ENCODE data around the gene DNAJC30. TPM values are rescaled to one million over a fixed set of nuclear protein-coding genes. Genes with fewer than 3 reads are reported as not detected.

Gene DNAJC30
- total RNA-seq, 2 experiments from 2014 or later, result 7.7 to 8.3 TPM

DNA sequence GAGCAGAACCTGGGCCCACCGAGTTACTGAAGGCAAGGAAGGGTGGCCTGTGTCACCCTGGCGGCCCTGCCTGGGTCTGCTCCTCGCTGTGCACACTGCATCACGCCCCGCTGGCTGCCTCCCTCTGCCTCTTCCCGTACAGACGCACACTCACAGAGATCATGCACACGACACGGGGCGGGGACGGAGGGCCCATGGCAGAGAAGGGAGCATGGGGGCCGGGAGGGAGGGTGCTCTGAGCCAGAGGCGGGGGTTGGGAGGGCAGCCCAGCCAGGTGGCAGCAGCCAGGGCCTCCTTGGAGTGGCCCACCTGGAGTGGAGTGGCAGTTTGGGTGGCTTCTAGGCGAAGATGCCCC, 16.8 kb upstream of the DNAJC30 start:
- POLR2A ChIA-PET, result no interaction called here
- DNase-seq (no peak), ATAC-seq (no peak)
- no peaks in the 10 kb centered on the region for H3K9me3 Mint-ChIP-seq (ENCODE audit: insufficient read depth)
- H3K27me3 Mint-ChIP-seq (ENCODE audit: low read depth), result no peaks in the 10 kb centered on the region
- H3K27ac Mint-ChIP-seq, result no peak overlapping the region
- H3K4me1 Mint-ChIP-seq (ENCODE audit: low read depth), result no peaks in the 10 kb centered on the region
- H3K4me3 Mint-ChIP-seq, result no peak overlapping the region
- H3K36me3 Mint-ChIP-seq (ENCODE audit: low read depth), result peaks cover 34% of the 10 kb centered on the region
- CTCF ChIA-PET, result interaction anchor here (0.9 kb wide), 1 partner anchor 9 kb away, joined by 4 read pairs; no protein-coding TSS in a partner anchor

GRCh38 chr7:73699370-73700068, 16.3 kb upstream of the DNAJC30 start:
- ATAC-seq (no peak), DNase-seq (no peak)
- ChIA-PET CTCF (no interaction called here), POLR2A (no interaction called here)
- Mint-ChIP-seq H3K36me3 (ENCODE audit: low read depth) (peaks cover 36% of the 10 kb centered on the region), H3K9me3 (ENCODE audit: insufficient read depth) (no peaks in the 10 kb centered on the region), H3K4me3 (no peak overlapping the region), H3K4me1 (ENCODE audit: low read depth) (no peaks in the 10 kb centered on the region), H3K27me3 (ENCODE audit: low read depth) (no peaks in the 10 kb centered on the region), H3K27ac (no peak overlapping the region)

DNA sequence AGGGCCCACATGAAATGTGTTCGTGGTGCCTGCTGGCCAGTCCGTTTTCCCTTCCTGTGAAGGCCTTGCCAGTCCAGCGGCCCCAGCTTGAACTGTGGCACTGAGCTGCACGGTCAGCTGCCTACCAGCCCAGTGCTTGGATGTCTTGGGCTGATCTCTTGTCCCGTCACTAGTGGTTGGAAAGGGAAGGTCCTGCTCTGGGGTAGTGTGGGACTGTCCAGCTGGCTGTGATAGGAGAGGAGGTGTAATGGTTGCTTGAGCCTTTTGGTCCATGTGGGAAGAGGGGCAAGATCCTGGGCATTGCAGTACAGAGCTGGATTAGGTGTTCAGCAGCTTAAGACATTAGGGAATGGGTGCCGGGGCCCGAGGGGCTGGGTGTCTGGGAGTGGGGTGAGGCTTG, 15.2 kb upstream of the DNAJC30 start:
- no peaks in the 10 kb centered on the region for H3K27me3 Mint-ChIP-seq (ENCODE audit: low read depth)
- peak overlapping the region; percentile 57 for H3K27ac Mint-ChIP-seq
- H3K4me3 Mint-ChIP-seq, result no peak overlapping the region
- ATAC-seq, result no peak
- no peaks in the 10 kb centered on the region for H3K9me3 Mint-ChIP-seq (ENCODE audit: insufficient read depth)
- ChIA-PET CTCF (no interaction called here), POLR2A (no interaction called here)
- H3K4me1 Mint-ChIP-seq (ENCODE audit: low read depth), result no peaks in the 10 kb centered on the region
- H3K36me3 Mint-ChIP-seq (ENCODE audit: low read depth), result peaks cover 40% of the 10 kb centered on the region
- DNase-seq, result no peak

- CTCF ChIA-PET, result interaction anchor here (1.1 to 1.3 kb wide), 2 partner anchors 29 to 89 kb away, joined by 3 to 5 read pairs; no protein-coding TSS in a partner anchor
- Mint-ChIP-seq H3K27me3 (ENCODE audit: low read depth) (no peaks in the 10 kb centered on the region), H3K4me3 (no peak overlapping the region), H3K27ac (no peak overlapping the region), H3K4me1 (ENCODE audit: low read depth) (no peaks in the 10 kb centered on the region), H3K9me3 (ENCODE audit: insufficient read depth) (no peaks in the 10 kb centered on the region), H3K36me3 (ENCODE audit: low read depth) (peaks cover 42% of the 10 kb centered on the region)
- DNase-seq (no peak), ATAC-seq (no peak)
- POLR2A ChIA-PET, result interaction anchor here (0.6 kb wide), 1 partner anchor 118 kb away, joined by 3 read pairs; the partner anchor contains the start of gene TBL2
Observed at GRCh38 chr7:73696372-73696771, 13.1 kb upstream of the DNAJC30 start.

- Mint-ChIP-seq H3K36me3 (ENCODE audit: low read depth) (peaks cover 55% of the 10 kb centered on the region), H3K27me3 (ENCODE audit: low read depth) (no peaks in the 10 kb centered on the region), H3K27ac (no peak overlapping the region), H3K9me3 (ENCODE audit: insufficient read depth) (no peaks in the 10 kb centered on the region), H3K4me1 (ENCODE audit: low read depth) (peaks cover 29% of the 10 kb centered on the region), H3K4me3 (no peak overlapping the region)
- DNase-seq (no peak), ATAC-seq (no peak)
- CTCF ChIA-PET, result interaction anchor here (0.6 to 1.6 kb wide), 3 partner anchors 10 to 85 kb away, joined by 3 to 4 read pairs (median 3); no protein-coding TSS in a partner anchor
- POLR2A ChIA-PET, result no interaction called here
Observed at GRCh38 chr7:73690646-73691045, 7.4 kb upstream of the DNAJC30 start.

DNA sequence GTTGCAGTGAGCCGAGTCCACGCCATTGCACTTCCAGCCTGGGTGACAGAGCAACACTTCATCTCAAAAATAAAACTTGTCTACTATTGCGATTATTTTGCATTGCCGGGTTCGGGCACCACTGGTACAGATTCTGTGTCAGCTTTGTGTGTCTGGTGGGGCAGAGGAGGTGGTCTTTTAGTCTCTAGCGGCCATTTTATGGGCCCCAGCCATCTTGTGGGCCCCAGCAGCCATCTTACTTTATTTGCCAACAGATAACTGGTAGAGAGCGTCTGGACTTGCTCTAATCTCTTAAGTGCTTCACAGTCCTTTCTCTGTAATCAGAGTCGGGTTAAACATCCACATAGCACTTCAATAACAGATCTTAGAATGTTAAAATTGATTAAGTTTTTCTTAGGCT, 5.0 kb upstream of the DNAJC30 start:
- no peaks in the 10 kb centered on the region for H3K27me3 Mint-ChIP-seq (ENCODE audit: low read depth)
- H3K27ac Mint-ChIP-seq, result peak overlapping the region; percentile 22
- POLR2A ChIA-PET, result interaction anchor here (0.7 kb wide), 1 partner anchor 173 kb away, joined by 3 read pairs; no protein-coding TSS in a partner anchor
- CTCF ChIA-PET, result interaction anchor here (1.1 kb wide), 1 partner anchor 19 kb away, joined by 3 read pairs; no protein-coding TSS in a partner anchor
- no peak for ATAC-seq
- peaks cover 53% of the 10 kb centered on the region for H3K36me3 Mint-ChIP-seq (ENCODE audit: low read depth)
- H3K9me3 Mint-ChIP-seq (ENCODE audit: insufficient read depth), result no peaks in the 10 kb centered on the region
- H3K4me1 Mint-ChIP-seq (ENCODE audit: low read depth), result peaks cover 34% of the 10 kb centered on the region
- H3K4me3 Mint-ChIP-seq, result no peak overlapping the region
- DNase-seq, result no peak

DNA sequence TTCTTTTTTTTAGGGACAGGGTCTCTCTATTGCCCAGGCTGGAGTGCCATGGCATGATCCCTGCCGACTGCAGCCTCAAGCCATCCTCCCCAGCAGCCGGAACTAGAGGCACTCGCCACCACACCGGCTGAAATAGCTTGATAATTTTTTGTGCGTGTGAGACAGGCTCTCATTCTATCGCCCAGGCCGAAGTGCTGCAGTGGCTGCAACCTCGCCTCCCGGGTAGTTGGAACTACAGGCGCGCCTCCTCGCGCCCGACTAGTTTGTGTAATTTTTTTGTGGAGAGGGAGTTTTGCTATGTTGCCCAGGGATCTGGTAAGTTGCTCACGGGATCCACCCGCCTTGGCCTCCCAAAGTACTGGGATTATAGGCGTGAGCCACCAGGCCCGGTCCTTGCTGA, 2.1 kb upstream of the DNAJC30 start:
- Mint-ChIP-seq H3K27ac (no peak overlapping the region), H3K36me3 (ENCODE audit: low read depth) (peaks cover 42% of the 10 kb centered on the region), H3K9me3 (ENCODE audit: insufficient read depth) (no peaks in the 10 kb centered on the region), H3K4me3 (peak overlapping the region; percentile 57), H3K27me3 (ENCODE audit: low read depth) (no peaks in the 10 kb centered on the region), H3K4me1 (ENCODE audit: low read depth) (peaks cover 54% of the 10 kb centered on the region)
- POLR2A ChIA-PET, result interaction anchor here (1.1 kb wide), 1 partner anchor 53 kb away, joined by 3 read pairs; the partner anchor contains the start of gene ABHD11
- CTCF ChIA-PET, result interaction anchor here (1.1 kb wide), 1 partner anchor 78 kb away, joined by 3 read pairs; no protein-coding TSS in a partner anchor
- ATAC-seq (no peak), DNase-seq (no peak)

DNA sequence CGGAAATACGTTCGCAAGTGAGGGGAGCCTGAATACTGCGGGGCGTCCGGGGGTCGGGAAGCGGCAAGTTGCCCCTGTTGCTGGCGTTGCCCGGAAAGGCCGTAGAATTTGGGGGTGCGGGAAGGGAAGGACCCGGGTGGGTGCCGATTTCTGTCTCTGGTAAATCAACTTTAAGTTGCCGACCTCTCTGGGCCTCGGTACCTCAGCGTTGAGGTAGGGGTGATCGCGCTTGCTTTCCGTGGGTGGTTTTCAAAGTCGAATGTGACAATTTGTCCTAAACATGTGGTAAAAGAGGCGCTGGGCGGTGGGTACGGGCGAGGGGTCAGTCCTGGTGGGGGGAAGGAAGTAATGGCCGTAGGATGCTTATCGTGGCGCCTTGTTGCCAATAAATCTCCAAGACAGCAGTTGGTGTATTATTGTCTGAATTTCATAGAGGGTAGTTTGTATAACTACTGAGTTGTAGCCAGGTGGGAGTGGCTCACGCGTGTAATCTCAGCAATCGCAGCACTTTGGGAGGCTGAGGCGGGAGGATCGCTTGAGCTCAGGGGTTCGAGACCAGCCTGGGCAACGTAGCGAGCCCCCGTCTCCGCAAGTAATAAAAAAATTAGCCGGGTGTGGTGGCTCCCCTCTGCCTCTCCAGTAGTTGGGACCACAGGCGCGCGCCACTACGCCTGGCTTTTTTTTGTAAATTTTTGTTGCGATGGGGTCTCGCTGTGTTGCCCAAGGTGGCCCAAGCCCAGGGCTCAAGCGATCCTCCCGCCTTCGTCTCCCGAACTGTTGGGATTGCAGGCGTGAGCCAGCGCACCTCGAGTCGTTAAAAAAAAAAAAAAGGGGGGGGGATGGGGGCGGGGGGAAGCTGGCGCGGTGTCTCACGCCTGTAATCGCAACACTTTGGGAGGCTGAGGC, 788 bp upstream of the DNAJC30 start:
- peak overlapping the region; percentile 86 for H3K4me3 Mint-ChIP-seq
- peak overlapping the region; percentile 95 for H3K27ac Mint-ChIP-seq
- CTCF ChIA-PET, result interaction anchor here (0.6 to 0.9 kb wide), 2 partner anchors 36 to 97 kb away, joined by 3 read pairs; partner anchors contain the start of gene STX1A
- H3K4me1 Mint-ChIP-seq (ENCODE audit: low read depth), result peaks cover 60% of the 10 kb centered on the region
- no peaks in the 10 kb centered on the region for H3K27me3 Mint-ChIP-seq (ENCODE audit: low read depth)
- POLR2A ChIA-PET, result interaction anchor here (1.0 to 1.7 kb wide), 3 partner anchors 9 to 55 kb away, joined by 3 to 4 read pairs (median 3); partner anchors contain the start of genes ABHD11 and STX1A
- ATAC-seq, result no peak
- no peak for DNase-seq
- H3K36me3 Mint-ChIP-seq (ENCODE audit: low read depth), result peaks cover 34% of the 10 kb centered on the region
- no peaks in the 10 kb centered on the region for H3K9me3 Mint-ChIP-seq (ENCODE audit: insufficient read depth)

DNA sequence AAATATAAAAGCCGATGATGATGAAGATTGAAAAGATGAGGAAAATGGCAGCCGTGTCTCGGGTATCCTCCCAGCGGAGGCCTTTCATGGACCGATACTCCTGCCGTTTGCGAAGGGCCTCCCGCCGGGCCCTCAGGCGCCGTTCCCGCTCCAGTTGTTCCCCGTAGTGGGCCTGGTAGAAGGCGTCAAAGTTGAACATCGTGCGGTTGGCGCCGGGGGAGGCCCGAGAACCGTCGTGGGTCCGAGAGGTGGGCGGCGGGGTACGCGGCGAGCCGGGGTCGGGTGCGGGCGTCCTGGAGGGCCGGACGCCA, 553 bp downstream of the DNAJC30 start:
- peaks cover 38% of the 10 kb centered on the region for H3K36me3 Mint-ChIP-seq (ENCODE audit: low read depth)
- H3K4me1 Mint-ChIP-seq (ENCODE audit: low read depth), result peaks cover 51% of the 10 kb centered on the region
- DNase-seq (no peak), ATAC-seq (no peak)
- H3K4me3 Mint-ChIP-seq, result peak overlapping the region; percentile 86
- CTCF ChIA-PET, result no interaction called here
- H3K27ac Mint-ChIP-seq, result peak overlapping the region; percentile 95
- H3K27me3 Mint-ChIP-seq (ENCODE audit: low read depth), result no peaks in the 10 kb centered on the region
- H3K9me3 Mint-ChIP-seq (ENCODE audit: insufficient read depth), result no peaks in the 10 kb centered on the region
- POLR2A ChIA-PET, result no interaction called here

GRCh38 chr7:73681031-73681430, 2.2 kb downstream of the DNAJC30 start:
- H3K27me3 Mint-ChIP-seq (ENCODE audit: low read depth), result no peaks in the 10 kb centered on the region
- no peaks in the 10 kb centered on the region for H3K9me3 Mint-ChIP-seq (ENCODE audit: insufficient read depth)
- DNase-seq, result no peak
- ATAC-seq, result no peak
- H3K4me1 Mint-ChIP-seq (ENCODE audit: low read depth), result peaks cover 39% of the 10 kb centered on the region
- peak overlapping the region; percentile 50 for H3K27ac Mint-ChIP-seq
- CTCF ChIA-PET, result interaction anchor here (0.6 kb wide), 1 partner anchor 96 kb away, joined by 3 read pairs; no protein-coding TSS in a partner anchor
- H3K36me3 Mint-ChIP-seq (ENCODE audit: low read depth), result peaks cover 27% of the 10 kb centered on the region
- POLR2A ChIA-PET, result no interaction called here
- peak overlapping the region; percentile 86 for H3K4me3 Mint-ChIP-seq

- no peaks in the 10 kb centered on the region for H3K9me3 Mint-ChIP-seq (ENCODE audit: insufficient read depth)
- ChIA-PET POLR2A (no interaction called here), CTCF (no interaction called here)
- no peak overlapping the region for H3K4me3 Mint-ChIP-seq
- no peaks in the 10 kb centered on the region for H3K27me3 Mint-ChIP-seq (ENCODE audit: low read depth)
- H3K27ac Mint-ChIP-seq, result no peak overlapping the region
- H3K36me3 Mint-ChIP-seq (ENCODE audit: low read depth), result peaks cover 26% of the 10 kb centered on the region
- ATAC-seq (no peak), DNase-seq (no peak)
- H3K4me1 Mint-ChIP-seq (ENCODE audit: low read depth), result peaks cover 38% of the 10 kb centered on the region
Observed at GRCh38 chr7:73680501-73680900, 2.8 kb downstream of the DNAJC30 start.

DNA sequence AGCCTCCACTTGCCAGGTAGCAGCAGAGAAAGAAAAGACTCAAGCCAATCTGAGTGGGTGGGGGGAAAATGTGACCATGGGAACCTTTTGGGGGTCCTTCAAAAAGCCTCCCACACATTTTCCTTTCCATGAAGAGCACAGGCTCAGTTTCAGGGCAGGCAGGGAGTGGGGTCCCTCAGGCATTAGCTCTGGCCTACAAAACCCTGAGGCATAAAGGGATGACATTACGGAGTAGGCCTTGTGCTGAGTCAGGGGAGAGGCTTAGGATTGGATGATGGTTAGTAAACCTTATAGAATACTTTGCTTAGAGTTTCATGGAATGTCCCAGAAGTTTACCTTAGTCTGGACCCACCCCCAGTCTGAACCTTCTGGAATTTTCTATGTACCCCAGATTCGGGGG, 3.5 kb downstream of the DNAJC30 start:
- Mint-ChIP-seq H3K4me1 (ENCODE audit: low read depth) (peaks cover 35% of the 10 kb centered on the region), H3K27ac (no peak overlapping the region), H3K36me3 (ENCODE audit: low read depth) (peaks cover 24% of the 10 kb centered on the region), H3K27me3 (ENCODE audit: low read depth) (no peaks in the 10 kb centered on the region), H3K4me3 (no peak overlapping the region), H3K9me3 (ENCODE audit: insufficient read depth) (no peaks in the 10 kb centered on the region)
- ATAC-seq (no peak), DNase-seq (no peak)
- ChIA-PET POLR2A (no interaction called here), CTCF (interaction anchor here (1.6 kb wide), 1 partner anchor 46 kb away, joined by 4 read pairs; no protein-coding TSS in a partner anchor)

All from activated CD8-positive, alpha-beta T cell treated with anti-CD3 and anti-CD28 coated beads, Interleukin-2, amount 10 ng/mL, durations not matched to agents 7 days and 5 days (primary cell).